Kidney tubule cell (primary cell): ENCODE results near the gene ELAVL2.

ENCODE experiments used
- DNase-seq: peaks from one replicate; pipeline ENCODE4 v3.0.0-alpha.2; 2018; ENCODE audit warnings: low spot score

Gene ELAVL2

DNA sequence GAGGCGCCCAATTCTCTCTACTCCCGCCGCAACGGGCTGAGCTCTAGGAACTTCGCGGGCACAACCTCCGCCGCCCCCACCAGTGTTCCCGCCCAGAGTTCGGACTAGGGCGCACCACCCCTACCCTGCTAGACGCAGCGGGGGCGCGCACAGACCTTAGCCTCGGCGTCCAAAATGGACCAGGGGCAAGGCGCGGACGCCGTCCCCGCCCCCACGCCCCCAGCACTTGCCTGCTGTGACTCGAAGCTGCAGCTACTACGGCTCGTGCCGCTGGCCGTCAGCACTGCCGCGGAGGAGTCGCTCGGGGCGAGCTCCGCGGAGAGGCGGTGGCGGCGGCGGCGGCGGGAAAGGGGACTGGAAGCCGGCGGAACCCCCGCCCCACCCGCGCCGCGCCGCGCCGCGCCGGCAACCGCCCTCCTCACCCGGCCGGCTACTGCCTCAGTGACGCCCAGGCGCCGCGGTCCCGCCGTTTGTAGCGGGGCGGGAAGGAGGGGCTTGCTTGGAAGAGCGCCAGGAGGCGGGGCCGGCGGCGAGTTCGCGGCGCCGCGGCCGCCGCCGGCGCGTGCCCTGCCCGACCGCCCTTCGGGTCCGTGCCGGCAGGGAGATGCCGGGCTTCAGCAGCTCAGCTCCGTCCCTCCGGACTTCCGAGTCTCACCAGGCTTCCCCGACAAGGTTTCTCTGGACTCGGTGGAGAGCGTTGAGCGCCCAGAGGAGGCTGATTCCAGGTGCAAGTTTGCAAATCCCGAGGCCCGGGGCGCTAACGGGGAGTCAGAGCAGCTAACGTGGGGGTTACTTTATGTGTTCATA is 4.5 kb downstream of the ELAVL2 start:
- DNase-seq, result peak; percentile 43

DNA sequence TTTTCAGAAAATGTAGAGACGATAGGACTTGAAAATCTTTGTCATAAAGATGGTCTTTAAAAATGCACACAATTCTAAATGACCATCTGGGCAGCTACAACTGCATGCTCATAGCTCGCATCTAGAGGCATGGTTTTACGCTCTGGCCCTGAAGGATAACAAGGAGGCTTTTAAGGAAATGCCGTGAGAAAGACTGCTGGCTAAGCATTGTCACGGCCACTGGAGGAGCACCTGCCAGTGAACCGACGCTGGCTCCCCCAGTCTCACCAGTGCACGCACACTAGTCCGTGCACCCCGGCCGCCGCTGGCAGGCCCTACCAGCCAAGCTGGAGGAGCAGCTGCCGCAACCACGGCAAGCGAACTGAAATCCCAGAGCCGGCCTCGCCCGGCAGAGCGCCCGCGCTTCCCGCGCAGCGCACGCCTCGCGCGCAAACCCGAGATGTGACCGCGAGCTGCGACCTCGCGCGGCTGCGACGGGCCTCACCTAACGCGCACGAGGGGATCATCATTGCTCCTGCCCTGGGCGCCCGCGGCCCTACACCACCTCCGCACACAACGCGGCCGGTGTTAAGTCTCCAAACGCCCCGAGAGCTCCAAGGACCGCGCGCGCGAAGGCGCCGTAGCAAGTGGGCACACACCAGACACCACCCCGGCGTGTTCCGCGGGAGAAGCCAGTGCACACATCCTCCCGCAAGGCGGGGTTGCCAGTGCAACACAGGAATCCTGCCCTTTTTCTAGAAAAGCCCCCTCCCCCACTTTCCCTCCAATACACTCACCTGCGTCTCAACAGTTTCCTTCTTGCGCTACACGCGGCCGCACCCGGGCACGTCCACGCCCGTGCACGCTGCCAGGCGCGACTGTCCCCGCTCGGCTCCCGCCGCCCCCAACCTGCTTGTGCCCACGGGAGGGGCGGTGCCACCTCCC is 5.3 kb downstream of the ELAVL2 start:
- DNase-seq, result peak; percentile 3

DNA sequence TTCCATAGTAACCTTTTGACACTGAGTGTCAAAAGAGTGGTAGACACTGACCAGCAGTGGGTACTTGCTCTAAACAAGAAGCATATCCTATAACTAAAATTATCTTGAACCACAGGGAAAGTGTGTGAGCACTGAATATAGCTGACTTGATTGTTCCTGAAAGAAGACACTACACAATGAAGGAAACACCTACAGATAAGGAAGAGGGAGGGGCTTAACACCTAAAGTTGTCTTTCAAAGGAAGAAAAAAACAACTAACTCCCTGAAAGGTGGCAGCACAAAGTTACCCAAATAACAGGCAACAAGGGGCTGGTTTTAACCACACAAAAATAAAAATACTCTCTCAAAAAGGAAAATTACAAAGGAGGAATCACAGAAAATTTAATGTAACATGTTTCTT is 6.6 kb downstream of the ELAVL2 start:
- DNase-seq, result no peak

DNA sequence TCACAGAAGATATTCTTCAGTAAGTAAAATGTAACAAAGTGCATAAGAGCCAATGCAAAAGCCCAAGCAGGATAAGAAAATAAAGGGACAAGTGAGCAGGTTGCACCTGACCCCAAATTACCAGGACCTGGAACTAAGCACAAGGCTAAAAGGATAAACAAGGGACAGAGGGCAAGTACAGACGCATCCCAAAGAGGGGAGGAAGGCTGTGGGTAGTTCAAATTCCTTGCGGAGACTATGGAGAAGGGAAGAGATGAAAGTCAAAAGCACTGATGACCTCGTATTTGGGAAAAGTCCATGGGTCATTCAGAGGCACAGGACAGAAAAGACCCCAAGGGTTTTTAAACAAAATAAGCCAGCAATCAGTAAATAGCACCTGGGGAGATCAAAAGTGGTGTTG is 11.8 kb downstream of the ELAVL2 start:
- DNase-seq, result no peak

DNA sequence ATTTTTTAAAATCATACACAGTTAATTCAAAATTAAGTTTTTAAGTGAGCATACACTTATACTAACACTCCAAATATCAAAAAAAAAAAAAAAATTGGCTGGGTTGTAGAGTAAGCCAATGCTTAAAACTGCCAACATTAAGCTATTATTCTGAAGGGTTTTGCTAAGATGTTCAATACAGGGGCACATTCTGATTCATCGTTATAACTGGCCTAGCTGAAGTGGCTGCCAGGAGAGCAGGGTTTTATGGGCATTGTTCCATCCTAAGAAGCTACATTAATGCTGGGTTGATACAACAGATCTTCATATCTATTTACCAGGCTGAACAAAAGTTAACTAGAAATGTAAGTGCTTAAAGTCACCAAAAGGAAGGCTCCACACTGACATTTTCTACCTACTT is 13.4 kb downstream of the ELAVL2 start:
- no peak for DNase-seq

DNA sequence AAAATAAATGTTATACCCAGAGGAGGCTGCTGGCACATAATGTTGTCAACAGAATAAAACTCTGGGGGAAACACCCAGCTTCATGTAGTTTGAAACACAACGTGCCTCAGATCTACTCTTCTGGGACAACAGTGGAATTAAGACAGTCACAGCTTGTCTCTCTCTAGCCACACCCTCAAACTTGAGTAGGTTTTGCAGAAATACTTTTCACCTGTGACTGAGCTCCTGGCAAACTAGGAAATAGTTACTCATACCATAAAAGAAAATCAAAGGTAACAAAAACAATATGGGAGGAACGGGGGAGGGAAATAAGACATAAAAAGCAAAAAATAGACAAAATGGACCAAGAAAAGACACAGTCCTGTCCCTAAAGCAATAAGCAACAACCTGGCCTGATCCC is 14.4 kb downstream of the ELAVL2 start:
- no peak for DNase-seq

DNA sequence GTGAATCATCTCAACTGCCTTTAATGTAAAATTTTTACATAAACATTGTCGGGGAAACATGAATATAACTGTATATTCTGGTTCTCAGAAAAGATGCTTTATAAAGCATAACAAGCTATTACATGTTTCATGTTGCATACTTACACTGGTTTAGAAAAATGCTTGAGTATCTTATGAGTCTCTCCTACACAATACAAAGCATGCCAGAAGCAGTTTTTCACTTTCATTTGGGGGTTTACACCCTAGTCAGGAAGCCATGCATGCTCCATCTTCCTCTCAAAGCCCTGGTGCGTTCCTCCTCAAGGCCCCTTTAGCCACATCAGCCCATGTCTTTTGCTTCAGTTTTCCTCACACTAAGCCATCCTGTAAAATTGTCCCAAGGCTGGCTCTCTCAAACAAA is 22.8 kb downstream of the ELAVL2 start:
- DNase-seq, result no peak

DNA sequence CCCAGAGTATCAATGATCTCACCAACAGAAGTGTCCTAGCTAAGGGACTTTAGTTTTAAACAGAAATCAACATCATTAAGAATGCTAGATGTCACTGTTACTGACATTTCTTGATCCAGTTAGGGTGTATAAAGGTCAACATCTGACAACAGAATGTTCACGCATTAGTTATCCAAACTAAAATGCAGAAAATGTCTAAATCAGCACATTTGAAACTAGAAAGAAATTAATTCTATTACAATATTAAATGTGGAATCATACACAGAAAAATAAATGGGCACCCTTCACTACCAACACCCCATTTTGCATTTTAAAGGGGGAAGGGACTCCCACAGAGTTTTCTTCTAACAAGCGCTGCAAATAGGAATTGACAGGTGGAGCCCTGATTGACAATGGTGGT is 24.5 kb downstream of the ELAVL2 start:
- no peak for DNase-seq

DNA sequence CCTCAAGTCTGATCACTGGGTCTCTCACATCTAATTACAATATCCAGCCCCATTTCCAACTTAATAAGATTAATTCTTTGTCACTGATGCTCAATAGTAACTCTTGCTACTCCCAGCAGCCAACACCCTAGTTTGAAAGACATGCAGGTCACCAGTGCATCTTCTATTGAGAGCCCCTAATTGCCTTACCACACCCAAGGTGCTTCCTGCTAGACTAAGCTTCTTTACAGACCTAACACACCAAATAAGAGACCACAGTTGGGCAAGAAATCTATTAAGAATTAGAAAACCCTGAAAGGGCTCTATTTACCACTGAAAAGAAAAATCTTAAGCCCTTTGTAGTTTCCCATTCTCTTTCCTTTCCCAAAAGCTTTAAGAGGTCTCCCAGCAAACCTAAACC is 26.5 kb downstream of the ELAVL2 start:
- no peak for DNase-seq

DNA sequence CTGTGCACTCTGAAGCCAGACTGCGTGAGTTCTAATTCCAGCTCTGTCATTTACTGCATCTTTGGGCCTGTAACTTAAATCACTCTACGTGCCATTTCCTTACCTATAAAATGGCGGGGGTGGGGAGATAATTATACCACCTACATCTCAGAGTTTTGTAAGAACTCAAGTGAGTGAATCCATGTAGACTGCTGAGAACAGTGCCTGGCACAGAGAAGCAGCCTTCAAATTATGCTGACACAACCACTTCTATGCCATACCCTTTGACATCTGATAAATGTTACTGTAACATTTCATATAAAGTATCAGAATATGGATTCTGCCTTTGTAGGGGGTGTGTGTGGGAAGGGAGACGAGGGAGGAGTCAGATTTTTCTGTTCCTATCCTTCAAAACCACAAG is 27.7 kb downstream of the ELAVL2 start:
- DNase-seq, result no peak

DNA sequence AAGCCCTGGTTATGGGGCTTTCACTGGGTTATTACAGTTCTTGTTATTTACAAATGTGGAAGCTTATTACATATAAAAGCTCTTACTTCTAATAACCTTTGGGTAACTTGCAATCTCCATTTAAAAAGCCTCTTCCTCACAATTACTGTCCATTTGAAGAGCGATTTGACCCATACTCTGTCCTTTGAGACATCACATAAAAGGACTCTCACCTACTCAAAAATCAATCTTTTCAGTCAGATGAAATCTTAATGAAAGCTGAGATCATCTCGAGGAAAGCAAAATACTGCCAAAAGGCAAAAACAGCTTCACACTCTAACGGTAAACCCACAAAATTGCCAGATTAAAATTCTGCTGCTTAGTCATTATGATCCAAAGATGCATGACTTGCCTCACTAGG is 29.8 kb downstream of the ELAVL2 start:
- DNase-seq, result no peak

DNA sequence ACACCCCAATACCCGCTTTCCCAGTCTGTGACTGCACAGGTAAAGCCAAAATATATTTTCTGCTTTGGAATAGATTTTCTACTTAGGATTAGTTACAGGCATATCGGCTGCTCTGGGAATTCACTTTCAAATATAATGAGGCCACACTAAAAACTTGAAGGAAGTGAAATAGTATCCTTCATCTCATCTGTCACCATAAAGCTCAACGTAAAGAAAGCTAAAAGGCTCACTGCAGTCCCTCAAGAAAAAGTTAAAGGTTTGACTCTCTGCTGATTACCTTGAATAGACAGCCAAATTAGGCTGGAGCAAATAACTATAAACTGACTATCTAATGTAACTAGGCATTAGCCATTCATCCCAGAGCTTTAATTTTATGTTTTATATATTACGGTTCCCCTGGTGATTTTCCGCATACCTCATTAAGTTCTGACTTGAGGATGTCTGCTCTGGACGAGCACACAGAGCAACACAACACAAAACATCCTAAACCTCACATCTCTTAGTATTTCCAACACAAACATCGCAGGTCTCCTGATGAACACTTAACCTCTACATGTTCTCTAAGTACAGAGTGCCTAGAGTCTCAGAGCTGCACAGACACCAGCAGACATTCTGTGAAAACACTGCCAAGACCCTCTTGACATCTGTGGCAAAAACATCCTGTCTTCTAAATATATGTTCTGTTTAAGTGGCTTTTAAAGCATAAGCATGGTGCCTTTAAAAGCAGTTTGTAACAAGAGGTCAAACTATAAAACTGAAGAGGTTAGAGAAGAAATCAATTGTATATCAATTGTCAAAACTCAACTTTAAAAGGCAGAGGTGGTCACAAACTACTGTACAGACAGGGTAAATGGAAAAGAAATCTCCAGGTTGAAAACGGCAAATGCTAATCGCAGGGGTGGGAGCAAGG is 35.4 kb downstream of the ELAVL2 start:
- DNase-seq, result no peak

DNA sequence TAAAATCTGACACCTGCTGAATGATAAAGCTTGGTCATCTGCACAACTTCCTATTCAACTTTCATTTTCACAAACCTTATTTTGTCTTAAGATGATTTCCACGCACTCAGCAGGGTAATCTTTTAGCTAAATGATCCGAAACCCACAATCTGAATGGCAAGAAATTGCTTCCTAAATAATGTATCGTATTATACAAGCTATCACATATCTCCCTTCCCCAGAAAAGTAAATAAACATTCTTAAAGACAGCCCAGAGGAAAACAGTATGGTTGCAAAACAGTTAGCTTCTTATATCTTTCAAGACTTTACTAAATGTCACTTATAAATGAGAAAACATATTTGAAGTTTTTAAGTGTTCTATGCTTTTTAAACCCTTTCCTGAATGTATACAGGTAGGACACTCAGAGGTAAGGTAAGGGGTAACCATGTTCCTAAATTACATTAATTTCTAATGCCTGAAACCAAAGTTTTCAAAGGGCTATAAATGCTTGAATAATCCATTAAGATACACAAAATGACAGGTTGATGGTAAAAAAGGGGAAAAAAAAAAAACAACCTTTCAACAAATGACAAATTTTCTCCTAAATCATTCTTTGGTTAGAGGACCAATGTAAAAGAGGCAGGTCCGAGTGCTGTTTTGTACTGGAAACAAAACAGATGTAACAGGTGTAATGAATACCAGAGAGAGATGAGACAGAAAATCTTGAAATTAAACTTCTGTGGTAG is 36.3 kb downstream of the ELAVL2 start:
- no peak for DNase-seq

DNA sequence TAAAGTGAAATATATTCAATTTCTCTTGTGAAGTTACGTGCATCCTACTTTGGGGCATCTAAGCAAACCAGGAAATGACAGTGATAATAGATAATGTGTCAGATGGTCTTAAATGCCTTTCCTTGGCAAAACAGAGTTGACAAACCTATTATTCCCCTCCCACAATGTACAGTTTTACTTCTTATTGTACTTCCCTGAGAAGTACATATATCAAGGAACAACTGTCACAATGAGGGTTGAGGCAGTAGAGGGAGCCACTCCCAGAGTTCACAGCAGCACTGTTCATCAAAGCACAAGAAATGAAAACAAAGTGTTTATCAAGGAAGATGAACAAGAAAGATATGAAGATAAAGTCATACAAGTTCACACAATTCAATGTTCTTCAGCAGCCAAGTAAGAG is 41.1 kb downstream of the ELAVL2 start:
- DNase-seq, result no peak

DNA sequence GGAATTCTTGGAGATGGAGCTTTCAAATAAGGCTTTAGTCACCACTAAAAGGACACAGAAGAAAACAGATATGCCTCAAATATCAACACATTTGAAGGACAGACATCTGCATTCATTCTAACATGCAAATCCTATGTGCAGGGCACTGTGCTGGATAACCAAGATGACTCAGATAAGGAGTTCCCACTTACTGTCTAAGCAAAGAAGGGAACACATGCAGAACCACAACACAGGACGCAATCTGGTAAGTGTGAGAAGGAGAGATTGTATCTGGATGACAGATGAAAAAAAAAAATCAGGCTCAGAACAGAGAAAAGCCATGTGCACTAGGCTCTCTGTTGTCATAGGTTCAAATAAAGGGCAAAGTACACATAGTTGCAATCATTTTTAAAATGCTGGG is 42.5 kb downstream of the ELAVL2 start:
- no peak for DNase-seq

DNA sequence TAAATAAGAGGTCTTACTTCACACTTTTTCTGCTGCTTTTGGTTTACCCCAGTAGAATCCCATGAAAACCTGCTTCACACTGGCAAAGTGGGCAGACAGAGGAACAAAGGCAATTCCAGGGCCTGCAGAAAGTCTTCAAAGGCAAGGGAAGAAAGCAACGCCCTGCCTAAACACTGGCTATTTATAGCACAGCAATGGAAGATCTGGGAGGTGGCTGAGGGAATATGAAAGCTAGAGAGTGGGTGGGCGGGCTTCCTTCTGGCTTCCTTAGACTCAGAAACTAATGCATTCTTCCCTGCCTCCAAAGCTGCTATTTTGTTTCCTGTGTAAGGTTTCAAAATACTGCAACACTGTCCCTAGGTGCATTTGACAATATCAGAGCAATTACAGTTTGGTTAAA is 46.8 kb downstream of the ELAVL2 start:
- no peak for DNase-seq

DNA sequence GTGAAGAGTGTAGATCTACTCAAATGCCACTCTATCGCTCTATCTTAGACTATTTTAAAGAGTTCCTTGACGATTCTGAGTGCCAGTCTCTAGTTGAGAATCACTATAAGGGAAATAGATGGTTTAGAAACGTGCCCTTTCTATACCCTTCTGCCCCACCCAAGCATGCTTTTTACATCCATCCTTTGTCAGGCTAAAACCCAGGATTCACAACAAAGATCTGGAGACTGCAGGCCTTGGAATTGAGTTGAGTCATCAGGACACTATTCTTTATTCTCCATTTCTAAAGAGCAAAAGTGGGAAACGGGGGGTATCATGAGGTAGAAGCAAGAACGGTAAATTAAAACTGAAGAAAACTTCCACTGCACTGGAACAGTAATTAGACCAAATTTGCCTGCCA is 48.7 kb downstream of the ELAVL2 start:
- DNase-seq, result no peak

DNA sequence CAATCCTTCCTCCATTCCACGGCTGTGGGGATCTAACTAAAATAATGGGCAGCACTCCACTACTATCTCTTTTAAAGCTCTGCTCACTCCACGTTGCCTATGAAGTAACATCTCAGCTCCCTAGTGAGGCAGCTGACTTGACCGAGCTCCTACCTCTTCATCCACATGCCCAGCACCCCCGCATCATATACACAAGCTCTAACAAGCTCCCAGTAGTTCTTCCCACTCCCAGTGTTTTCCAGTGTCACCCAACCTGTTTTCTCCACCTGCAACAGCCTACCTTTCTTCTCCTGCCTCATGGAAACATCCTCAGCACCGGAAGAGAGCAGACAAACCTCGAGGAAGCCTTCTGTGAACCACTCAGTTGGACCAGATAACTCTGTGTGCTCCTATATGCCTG is 50.5 kb downstream of the ELAVL2 start:
- no peak for DNase-seq

DNA sequence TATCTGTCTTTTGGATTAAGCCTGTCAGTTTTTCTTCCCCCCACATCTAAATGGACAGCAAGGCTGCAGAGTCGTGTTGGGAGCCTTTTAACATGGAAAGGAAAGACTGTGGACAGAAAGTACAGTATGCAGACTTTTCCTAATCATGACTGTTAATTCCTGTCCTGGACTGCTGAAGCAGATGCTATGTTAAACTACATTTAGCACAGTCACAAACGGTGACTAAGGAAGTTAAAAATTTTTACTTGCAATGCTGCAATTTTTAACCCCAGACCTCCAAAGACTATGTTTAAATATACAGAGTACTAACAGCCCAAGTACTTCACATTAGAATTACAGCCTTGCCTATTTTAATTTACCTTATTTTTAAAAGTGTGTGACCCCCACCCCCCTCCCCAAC is 51.8 kb downstream of the ELAVL2 start:
- DNase-seq, result no peak

DNA sequence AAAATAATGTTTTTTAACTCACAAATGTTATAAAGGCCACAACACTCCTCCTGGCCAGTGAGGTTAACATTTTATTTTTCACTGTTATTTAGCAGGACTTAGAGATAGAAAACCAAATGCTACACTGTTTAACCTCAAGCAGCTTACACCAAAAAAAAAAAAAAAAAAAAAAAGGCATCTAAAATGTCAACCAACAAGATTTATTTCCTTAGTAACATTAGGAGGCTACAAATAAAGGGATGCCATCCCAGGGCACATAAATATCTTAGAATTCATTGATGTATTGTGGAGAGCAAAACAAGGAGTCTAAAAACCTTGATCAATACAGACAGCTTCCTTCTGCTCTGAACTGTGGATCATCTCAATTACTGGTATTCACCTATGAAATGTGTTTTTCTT is 53.7 kb downstream of the ELAVL2 start:
- no peak for DNase-seq

DNA sequence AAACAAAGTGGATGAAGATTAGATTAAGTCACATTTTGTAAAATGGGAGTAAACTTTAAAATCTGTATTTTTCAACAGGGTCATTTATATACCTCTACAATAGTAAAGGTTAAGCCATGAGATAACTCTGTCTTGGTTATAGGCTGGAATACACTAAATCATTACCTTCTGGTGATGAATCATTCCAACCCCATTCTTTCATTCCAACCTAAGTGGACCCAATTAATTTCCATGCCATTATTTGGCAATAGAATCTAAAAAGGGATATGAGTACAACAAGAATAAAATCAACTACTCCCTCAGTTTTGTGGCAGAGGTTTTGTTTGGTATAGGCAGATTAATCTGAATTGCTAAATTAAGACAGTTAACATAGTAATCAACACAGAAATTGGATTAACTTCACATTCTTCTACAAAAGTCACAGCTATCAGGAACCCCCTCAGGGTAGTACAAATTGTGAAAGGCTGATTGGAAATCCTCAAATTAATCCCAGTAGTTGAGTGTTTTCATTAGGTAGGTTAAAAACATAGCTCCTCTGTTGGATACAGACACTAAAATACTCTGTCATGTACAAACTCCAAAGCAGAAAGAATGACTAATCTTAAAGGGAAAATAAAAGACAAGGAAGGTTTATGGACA is 54.2 kb downstream of the ELAVL2 start:
- DNase-seq, result no peak
